ENCODE results near the gene PGF.

PGF gene

GRCh38 chr14:74983343-74983742, 27.9 kb upstream of the PGF start:
- no peak overlapping the region for H3K27ac ChIP-seq (replicated peaks)
- H3K27me3 ChIP-seq (ENCODE audit: insufficient read depth, poor library complexity, severe bottlenecking): no peaks in the 10 kb centered on the region
- no peak overlapping the region for H3K4me3 ChIP-seq (replicated peaks; ENCODE audit: insufficient read depth, low read length)
- no peak for DNase-seq (ENCODE audit: low read depth in 1 of 2, low spot score in 1 of 2)
- TF ChIP-seq GABPA (IDR thresholded peaks at IDR 0.05; ENCODE audit: low read depth) (no peak), SPI1 (IDR thresholded peaks at IDR 0.05; ENCODE audit: borderline replicate concordance, low read depth) (no peak), POLR2AphosphoS5 (IDR thresholded peaks at IDR 0.05; ENCODE audit: low read depth) (no peak)
- TF ChIP-seq, protein P1, sequence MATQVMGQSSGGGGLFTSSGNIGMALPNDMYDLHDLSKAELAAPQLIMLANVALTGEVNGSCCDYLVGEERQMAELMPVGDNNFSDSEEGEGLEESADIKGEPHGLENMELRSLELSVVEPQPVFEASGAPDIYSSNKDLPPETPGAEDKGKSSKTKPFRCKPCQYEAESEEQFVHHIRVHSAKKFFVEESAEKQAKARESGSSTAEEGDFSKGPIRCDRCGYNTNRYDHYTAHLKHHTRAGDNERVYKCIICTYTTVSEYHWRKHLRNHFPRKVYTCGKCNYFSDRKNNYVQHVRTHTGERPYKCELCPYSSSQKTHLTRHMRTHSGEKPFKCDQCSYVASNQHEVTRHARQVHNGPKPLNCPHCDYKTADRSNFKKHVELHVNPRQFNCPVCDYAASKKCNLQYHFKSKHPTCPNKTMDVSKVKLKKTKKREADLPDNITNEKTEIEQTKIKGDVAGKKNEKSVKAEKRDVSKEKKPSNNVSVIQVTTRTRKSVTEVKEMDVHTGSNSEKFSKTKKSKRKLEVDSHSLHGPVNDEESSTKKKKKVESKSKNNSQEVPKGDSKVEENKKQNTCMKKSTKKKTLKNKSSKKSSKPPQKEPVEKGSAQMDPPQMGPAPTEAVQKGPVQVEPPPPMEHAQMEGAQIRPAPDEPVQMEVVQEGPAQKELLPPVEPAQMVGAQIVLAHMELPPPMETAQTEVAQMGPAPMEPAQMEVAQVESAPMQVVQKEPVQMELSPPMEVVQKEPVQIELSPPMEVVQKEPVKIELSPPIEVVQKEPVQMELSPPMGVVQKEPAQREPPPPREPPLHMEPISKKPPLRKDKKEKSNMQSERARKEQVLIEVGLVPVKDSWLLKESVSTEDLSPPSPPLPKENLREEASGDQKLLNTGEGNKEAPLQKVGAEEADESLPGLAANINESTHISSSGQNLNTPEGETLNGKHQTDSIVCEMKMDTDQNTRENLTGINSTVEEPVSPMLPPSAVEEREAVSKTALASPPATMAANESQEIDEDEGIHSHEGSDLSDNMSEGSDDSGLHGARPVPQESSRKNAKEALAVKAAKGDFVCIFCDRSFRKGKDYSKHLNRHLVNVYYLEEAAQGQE (IDR thresholded peaks at IDR 0.05; ENCODE audit: insufficient replicate concordance, low read depth): no peak
- TF ChIP-seq, protein P2, sequence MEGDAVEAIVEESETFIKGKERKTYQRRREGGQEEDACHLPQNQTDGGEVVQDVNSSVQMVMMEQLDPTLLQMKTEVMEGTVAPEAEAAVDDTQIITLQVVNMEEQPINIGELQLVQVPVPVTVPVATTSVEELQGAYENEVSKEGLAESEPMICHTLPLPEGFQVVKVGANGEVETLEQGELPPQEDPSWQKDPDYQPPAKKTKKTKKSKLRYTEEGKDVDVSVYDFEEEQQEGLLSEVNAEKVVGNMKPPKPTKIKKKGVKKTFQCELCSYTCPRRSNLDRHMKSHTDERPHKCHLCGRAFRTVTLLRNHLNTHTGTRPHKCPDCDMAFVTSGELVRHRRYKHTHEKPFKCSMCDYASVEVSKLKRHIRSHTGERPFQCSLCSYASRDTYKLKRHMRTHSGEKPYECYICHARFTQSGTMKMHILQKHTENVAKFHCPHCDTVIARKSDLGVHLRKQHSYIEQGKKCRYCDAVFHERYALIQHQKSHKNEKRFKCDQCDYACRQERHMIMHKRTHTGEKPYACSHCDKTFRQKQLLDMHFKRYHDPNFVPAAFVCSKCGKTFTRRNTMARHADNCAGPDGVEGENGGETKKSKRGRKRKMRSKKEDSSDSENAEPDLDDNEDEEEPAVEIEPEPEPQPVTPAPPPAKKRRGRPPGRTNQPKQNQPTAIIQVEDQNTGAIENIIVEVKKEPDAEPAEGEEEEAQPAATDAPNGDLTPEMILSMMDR (IDR thresholded peaks at IDR 0.05; ENCODE audit: insufficient read depth, low read length): no peak

DNA sequence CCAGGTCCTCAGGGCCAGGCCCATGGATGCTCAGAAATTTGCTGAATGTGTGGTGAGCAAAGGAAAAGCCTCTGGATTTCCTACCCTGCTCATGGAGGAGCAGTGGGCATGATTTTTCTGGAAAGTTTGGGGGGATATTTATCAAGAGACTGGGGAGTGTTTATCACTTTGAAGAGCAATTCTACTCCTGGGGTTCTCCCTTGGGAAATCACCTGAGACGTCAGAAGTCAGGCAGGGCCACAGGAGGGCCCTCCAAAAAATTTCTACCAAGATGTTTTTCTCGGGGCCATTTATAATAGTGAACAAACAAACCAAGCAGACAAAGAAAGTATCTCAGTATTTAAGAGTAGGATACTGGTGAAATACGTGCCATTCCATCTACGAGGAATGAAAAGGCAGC, 27.3 kb upstream of the PGF start:
- H3K4me3 ChIP-seq (replicated peaks; ENCODE audit: insufficient read depth, low read length): no peak overlapping the region
- TF ChIP-seq GABPA (IDR thresholded peaks at IDR 0.05; ENCODE audit: low read depth) (no peak), SPI1 (IDR thresholded peaks at IDR 0.05; ENCODE audit: borderline replicate concordance, low read depth) (no peak), POLR2AphosphoS5 (IDR thresholded peaks at IDR 0.05; ENCODE audit: low read depth) (no peak)
- TF ChIP-seq, protein P1 (IDR thresholded peaks at IDR 0.05; ENCODE audit: insufficient replicate concordance, low read depth): no peak
- TF ChIP-seq, protein P2 (IDR thresholded peaks at IDR 0.05; ENCODE audit: insufficient read depth, low read length): no peak
- H3K27me3 ChIP-seq (ENCODE audit: insufficient read depth, poor library complexity, severe bottlenecking): no peaks in the 10 kb centered on the region

GRCh38 chr14:74981833-74982232, 26.4 kb upstream of the PGF start:
- H3K27ac ChIP-seq (replicated peaks): no peak overlapping the region
- H3K4me3 ChIP-seq (replicated peaks; ENCODE audit: insufficient read depth, low read length): no peak overlapping the region
- TF ChIP-seq GABPA (IDR thresholded peaks at IDR 0.05; ENCODE audit: low read depth): no peak
- TF ChIP-seq, protein P2 (IDR thresholded peaks at IDR 0.05; ENCODE audit: insufficient read depth, low read length): no peak
- TF ChIP-seq, protein P1 (IDR thresholded peaks at IDR 0.05; ENCODE audit: insufficient replicate concordance, low read depth): no peak
- DNase-seq (ENCODE audit: low read depth in 1 of 2, low spot score in 1 of 2): no peak
- H3K27me3 ChIP-seq (ENCODE audit: insufficient read depth, poor library complexity, severe bottlenecking): no peaks in the 10 kb centered on the region

More for the DNA sequence above, 27.3 kb upstream of the PGF start:
- no peak overlapping the region for H3K27ac ChIP-seq (replicated peaks)
- DNase-seq (ENCODE audit: low read depth in 1 of 2, low spot score in 1 of 2): no peak

Measured in HL-60 (cell line).